Measurements from ENCODE around the gene ARHGEF33.

ARHGEF33 gene

GRCh38 chr2:38892819-38893218 lies 3.1 kb downstream of the ARHGEF33 start:
- Histone ChIP-seq H2AFZ (ENCODE audit: low read depth, low read length, severe bottlenecking) (no peak overlapping the region), H3K36me3 (ENCODE audit: low read length) (no peaks in the 10 kb centered on the region), H4K20me1 (ENCODE audit: low read depth, low read length) (0 out of 2 replicates have a peak, but pooled peaks cover 4% of the 10 kb centered on the region), H3K9me3 (ENCODE audit: insufficient read depth, low read length) (no peaks in the 10 kb centered on the region), H3K9ac (ENCODE audit: low read length) (no peak overlapping the region), H3K4me2 (ENCODE audit: low read depth, low read length, poor library complexity, severe bottlenecking) (no peak overlapping the region), H3K79me2 (ENCODE audit: insufficient read depth, low read length) (no peaks in the 10 kb centered on the region), H3K9me2 (replicated peaks; ENCODE audit: insufficient read depth, low read length) (no peaks in the 10 kb centered on the region), H3K27me3 (ENCODE audit: low read length) (no peaks in the 10 kb centered on the region), H3F3A (ENCODE audit: insufficient read depth) (no peaks in the 10 kb centered on the region), H3K27ac (ENCODE audit: low read depth, low read length) (no peak overlapping the region), H3K4me3 (ENCODE audit: insufficient read depth, low read length, poor library complexity, severe bottlenecking) (no peak overlapping the region)
- no peak for TF ChIP-seq EZH2phosphoT487 (conservative IDR thresholded peaks at IDR 0.05; ENCODE audit: low read length)
- TF ChIP-seq, protein P1, sequence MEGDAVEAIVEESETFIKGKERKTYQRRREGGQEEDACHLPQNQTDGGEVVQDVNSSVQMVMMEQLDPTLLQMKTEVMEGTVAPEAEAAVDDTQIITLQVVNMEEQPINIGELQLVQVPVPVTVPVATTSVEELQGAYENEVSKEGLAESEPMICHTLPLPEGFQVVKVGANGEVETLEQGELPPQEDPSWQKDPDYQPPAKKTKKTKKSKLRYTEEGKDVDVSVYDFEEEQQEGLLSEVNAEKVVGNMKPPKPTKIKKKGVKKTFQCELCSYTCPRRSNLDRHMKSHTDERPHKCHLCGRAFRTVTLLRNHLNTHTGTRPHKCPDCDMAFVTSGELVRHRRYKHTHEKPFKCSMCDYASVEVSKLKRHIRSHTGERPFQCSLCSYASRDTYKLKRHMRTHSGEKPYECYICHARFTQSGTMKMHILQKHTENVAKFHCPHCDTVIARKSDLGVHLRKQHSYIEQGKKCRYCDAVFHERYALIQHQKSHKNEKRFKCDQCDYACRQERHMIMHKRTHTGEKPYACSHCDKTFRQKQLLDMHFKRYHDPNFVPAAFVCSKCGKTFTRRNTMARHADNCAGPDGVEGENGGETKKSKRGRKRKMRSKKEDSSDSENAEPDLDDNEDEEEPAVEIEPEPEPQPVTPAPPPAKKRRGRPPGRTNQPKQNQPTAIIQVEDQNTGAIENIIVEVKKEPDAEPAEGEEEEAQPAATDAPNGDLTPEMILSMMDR (IDR thresholded peaks at IDR 0.05; ENCODE audit: insufficient read depth, low read length, poor library complexity, severe bottlenecking): no peak

DNA sequence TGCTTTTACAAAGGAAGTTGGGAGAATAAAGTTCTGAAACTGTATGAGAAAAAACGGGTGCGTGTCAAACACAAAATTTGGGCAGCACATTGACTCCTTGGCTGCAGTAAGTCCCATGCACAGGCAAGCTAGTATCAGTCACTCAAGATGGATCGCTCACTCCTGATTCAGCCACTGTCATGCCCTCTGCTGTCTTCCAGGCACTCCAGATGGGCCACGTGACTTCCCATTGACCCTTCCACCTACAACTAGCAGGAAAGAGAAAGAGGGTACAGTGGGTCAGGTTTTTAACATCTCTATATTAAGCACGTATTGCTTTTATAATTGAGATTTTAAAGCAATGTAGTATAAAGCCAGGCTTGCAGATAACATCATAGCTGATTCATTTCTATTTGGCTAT lies 8.6 kb downstream of the ARHGEF33 start:
- Histone ChIP-seq H2AFZ (ENCODE audit: low read depth, low read length, severe bottlenecking) (no peak overlapping the region), H3K4me2 (ENCODE audit: low read depth, low read length, poor library complexity, severe bottlenecking) (no peak overlapping the region), H3K79me2 (ENCODE audit: insufficient read depth, low read length) (no peaks in the 10 kb centered on the region), H3K27ac (ENCODE audit: low read depth, low read length) (no peak overlapping the region), H3K27me3 (ENCODE audit: low read length) (no peaks in the 10 kb centered on the region), H3K4me3 (ENCODE audit: insufficient read depth, low read length, poor library complexity, severe bottlenecking) (no peak overlapping the region), H3K9me2 (replicated peaks; ENCODE audit: insufficient read depth, low read length) (no peaks in the 10 kb centered on the region), H3F3A (ENCODE audit: insufficient read depth) (no peaks in the 10 kb centered on the region), H4K20me1 (ENCODE audit: low read depth, low read length) (0 out of 2 replicates have a peak, but pooled peaks cover 4% of the 10 kb centered on the region), H3K9ac (ENCODE audit: low read length) (no peak overlapping the region), H3K36me3 (ENCODE audit: low read length) (no peaks in the 10 kb centered on the region), H3K9me3 (ENCODE audit: insufficient read depth, low read length) (no peaks in the 10 kb centered on the region)
- TF ChIP-seq, protein P1 (IDR thresholded peaks at IDR 0.05; ENCODE audit: insufficient read depth, low read length, poor library complexity, severe bottlenecking): no peak
- TF ChIP-seq EZH2phosphoT487 (conservative IDR thresholded peaks at IDR 0.05; ENCODE audit: low read length): no peak

DNA sequence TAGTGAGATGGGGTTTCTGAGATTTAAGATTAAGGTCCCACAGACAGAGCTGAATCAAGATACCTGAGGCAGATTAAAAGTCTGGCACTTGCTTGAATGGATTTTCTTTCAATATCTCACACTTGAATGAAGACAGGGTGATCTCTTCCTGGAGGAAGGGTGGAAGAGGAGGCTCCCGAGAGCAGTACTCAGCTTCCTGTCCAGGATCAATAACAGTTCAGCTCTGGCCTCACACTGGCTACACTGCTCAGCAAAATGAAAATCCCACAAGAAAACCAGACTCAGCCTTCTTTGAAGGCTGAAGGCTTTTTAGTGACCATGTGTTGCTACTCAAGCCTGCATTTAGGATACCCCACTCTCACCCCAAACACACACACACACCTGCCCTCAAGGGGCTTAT lies 11.1 kb downstream of the ARHGEF33 start:
- Histone ChIP-seq H3K27ac (ENCODE audit: low read depth, low read length) (no peak overlapping the region), H2AFZ (ENCODE audit: low read depth, low read length, severe bottlenecking) (no peak overlapping the region), H4K20me1 (ENCODE audit: low read depth, low read length) (no peaks in the 10 kb centered on the region), H3K9me3 (ENCODE audit: insufficient read depth, low read length) (no peaks in the 10 kb centered on the region), H3K36me3 (ENCODE audit: low read length) (no peaks in the 10 kb centered on the region), H3K9me2 (replicated peaks; ENCODE audit: insufficient read depth, low read length) (no peaks in the 10 kb centered on the region), H3K4me2 (ENCODE audit: low read depth, low read length, poor library complexity, severe bottlenecking) (no peak overlapping the region), H3F3A (ENCODE audit: insufficient read depth) (no peaks in the 10 kb centered on the region), H3K27me3 (ENCODE audit: low read length) (no peaks in the 10 kb centered on the region), H3K4me3 (ENCODE audit: insufficient read depth, low read length, poor library complexity, severe bottlenecking) (no peak overlapping the region), H3K79me2 (ENCODE audit: insufficient read depth, low read length) (no peaks in the 10 kb centered on the region), H3K9ac (ENCODE audit: low read length) (no peak overlapping the region)
- TF ChIP-seq EZH2phosphoT487 (conservative IDR thresholded peaks at IDR 0.05; ENCODE audit: low read length): no peak
- TF ChIP-seq, protein P1 (IDR thresholded peaks at IDR 0.05; ENCODE audit: insufficient read depth, low read length, poor library complexity, severe bottlenecking): no peak
